Stimulated activated CD8-positive, alpha-beta memory T cell treated with anti-CD3 and anti-CD28 coated beads, Interleukin-12 subunit alpha, Interleukin-12 subunit beta, amount 100 ng/mL, for 1 hour (primary cell): ENCODE data around the gene COL25A1.

Source experiments
- DNase-seq: peaks from one replicate; pipeline ENCODE4 v3.0.0-alpha.2; 2020; ENCODE audit warnings: low read depth

COL25A1 gene

GRCh38 chr4:109214622-109215301, 87.7 kb downstream of the COL25A1 start:
- no peak for DNase-seq

GRCh38 chr4:109213056-109213455, 89.4 kb downstream of the COL25A1 start:
- DNase-seq: no peak

- no peak for DNase-seq
Measured at GRCh38 chr4:109211671-109212070, 90.8 kb downstream of the COL25A1 start.

- no peak for DNase-seq
Measured at GRCh38 chr4:109209647-109210046, 92.8 kb downstream of the COL25A1 start.

- no peak for DNase-seq
Measured at GRCh38 chr4:109207898-109208297, 94.6 kb downstream of the COL25A1 start.

- no peak for DNase-seq
Measured at GRCh38 chr4:109207061-109207460, 95.4 kb downstream of the COL25A1 start.

- no peak for DNase-seq
Measured at GRCh38 chr4:109206620-109207019, 95.8 kb downstream of the COL25A1 start.

- DNase-seq: no peak
Measured at GRCh38 chr4:109205186-109205585, 97.3 kb downstream of the COL25A1 start.

- no peak for DNase-seq
Measured at GRCh38 chr4:109199585-109199984, 102.9 kb downstream of the COL25A1 start.

- no peak for DNase-seq
Measured at GRCh38 chr4:109195646-109196045, 106.8 kb downstream of the COL25A1 start.

- no peak for DNase-seq
Measured at GRCh38 chr4:109191216-109191615, 111.2 kb downstream of the COL25A1 start.

GRCh38 chr4:109186458-109186945, 116.0 kb downstream of the COL25A1 start:
- DNase-seq: no peak

- DNase-seq: no peak
Measured at GRCh38 chr4:109185951-109186350, 116.5 kb downstream of the COL25A1 start.

GRCh38 chr4:109185548-109185947, 116.9 kb downstream of the COL25A1 start:
- no peak for DNase-seq

GRCh38 chr4:109184491-109184961, 117.9 kb downstream of the COL25A1 start:
- DNase-seq: no peak

GRCh38 chr4:109183931-109184490, 118.4 kb downstream of the COL25A1 start:
- DNase-seq: no peak

- DNase-seq: no peak
Measured at GRCh38 chr4:109182696-109183095, 119.8 kb downstream of the COL25A1 start.

- DNase-seq: no peak
Measured at GRCh38 chr4:109179061-109179460, 123.4 kb downstream of the COL25A1 start.

- DNase-seq: no peak
Measured at GRCh38 chr4:109177096-109177810, 125.2 kb downstream of the COL25A1 start.

- DNase-seq: no peak
Measured at GRCh38 chr4:109174224-109174953, 128.1 kb downstream of the COL25A1 start.

GRCh38 chr4:109172301-109172700, 130.2 kb downstream of the COL25A1 start:
- no peak for DNase-seq

- no peak for DNase-seq
Measured at GRCh38 chr4:109171070-109171469, 131.4 kb downstream of the COL25A1 start.
